DMS153 (cell line): ENCODE data around the gene METTL16.
"Not testable (repeated sequence)": the region's sequence is repeated elsewhere in the genome, so short reads cannot be mapped to it uniquely, and the experiment has no call there.

Experiments used
- DNase-seq: peaks from one replicate; lab custom pipeline; 2025; lab: John Stamatoyannopoulos, UW

The METTL16 gene

DNA sequence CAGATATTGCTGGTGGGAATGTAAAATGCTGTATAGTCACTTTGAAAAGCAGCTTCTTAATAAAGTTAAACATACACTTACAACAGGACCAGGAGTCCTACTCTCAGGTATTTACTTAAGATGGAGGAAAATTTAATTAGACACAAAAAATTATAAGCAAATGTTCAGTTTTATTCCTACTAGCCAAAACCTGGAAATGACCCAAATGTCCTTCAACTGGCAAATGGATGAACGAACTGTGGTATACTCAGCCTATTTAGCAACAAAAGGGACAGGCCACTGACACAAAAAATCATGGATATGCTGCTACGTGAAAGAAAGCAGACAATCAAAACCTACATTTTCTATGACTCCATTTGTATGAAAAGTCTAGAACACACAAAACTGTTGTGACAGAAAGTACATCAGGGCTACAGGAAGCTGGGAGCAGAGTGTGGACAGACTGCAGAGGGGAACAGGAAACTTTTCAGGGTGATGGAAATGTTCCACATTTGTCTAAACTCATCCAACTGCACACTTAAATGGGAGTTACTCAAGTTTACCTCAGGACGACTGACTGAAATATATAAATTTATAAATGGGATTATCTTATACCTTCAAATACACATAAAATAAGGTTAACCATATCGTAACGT is 61.6 kb downstream of the METTL16 start:
- no peak for DNase-seq

DNA sequence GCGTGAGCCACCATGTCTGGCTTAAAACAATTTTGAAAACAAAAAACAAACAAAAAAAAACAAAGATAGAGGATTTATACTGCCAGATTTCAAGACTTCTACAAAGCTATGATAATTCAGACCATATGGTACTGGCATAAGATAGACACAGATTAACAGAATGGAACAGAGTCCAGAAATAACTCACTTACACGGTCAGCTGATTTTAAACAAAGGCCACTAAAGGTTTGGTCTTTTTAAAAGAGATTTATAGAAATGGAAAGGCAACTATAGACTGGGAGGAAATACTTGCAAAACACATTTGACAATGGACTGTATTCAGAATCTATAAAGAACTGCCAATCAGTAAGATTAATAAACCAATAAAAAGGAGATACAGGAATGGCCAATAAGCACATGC is 62.2 kb downstream of the METTL16 start:
- no peak for DNase-seq

DNA sequence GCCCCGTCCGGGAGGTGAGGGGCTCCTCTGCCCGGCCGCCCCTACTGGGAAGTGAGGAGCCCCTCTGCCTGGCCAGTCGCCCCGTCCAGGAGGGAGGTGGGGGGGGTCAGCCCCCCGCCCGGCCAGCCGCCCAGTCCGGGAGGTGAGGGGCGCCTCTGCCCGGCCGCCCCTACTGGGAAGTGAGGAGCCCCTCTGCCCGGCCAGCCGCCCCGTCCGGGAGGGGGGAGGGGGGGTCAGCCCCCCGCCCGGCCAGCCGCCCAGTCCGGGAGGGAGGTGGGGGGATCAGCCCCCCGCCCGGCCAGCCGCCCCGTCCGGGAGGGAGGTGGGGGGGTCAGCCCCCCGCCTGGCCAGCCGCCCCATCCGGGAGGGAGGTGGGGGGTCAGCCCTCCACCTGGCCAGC is 64.2 kb downstream of the METTL16 start:
- DNase-seq, result not testable (repeated sequence)

DNA sequence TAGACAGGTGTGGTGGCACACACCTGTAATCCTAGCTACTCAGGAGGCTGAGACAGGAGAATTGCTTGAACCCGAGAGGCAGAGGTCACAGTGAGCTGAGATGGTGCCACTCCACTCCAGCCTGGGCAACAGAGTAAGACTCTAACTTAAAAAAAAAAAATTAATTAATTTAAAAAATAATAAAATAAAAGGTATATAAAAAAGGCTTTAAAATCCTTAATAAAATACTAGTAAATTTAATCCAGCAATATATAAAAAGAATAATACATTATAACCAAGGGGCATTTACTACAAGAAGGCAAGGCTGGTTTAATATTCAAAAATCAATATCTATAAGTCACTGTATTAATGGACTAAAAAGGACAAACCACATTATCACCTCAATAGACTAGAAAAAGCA is 66.0 kb downstream of the METTL16 start:
- no peak for DNase-seq

DNA sequence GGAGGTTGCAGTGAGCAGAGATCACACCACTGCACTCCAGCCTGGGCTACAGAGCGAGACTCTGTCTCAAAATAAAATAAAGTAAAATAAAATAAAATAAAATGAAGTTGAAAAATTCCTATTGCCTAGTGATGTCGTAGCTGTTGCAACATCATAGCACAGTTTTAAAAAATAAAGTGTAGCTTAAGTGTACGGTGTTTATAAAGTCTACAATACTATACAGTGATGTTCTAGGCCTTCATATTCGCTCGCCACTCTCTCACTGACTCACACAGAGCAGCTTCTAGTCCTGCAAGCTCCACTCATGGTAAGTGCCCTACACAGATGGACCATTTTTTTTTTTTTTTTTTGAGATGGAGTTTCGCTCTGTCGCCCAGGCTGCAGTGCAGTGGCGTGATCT is 67.3 kb downstream of the METTL16 start:
- DNase-seq, result no peak

DNA sequence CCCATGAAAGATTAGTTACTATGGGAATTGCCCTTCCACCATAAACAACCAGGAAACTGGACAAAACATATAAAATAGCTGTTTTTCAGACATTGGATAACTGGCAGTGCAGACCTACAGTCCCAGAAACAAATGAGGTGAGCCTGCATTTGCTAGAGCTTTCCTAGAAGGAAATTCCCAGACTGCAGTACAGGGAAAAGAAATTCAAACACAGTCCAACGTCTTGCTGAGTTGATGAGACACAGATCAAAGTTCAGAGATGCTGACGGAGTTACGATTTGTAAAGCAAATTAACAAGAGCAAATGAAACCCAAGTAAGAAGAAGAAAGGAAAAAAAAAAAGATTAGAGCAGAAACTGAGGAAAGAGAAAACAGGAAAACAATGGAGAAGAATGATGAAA is 69.5 kb downstream of the METTL16 start:
- no peak for DNase-seq

DNA sequence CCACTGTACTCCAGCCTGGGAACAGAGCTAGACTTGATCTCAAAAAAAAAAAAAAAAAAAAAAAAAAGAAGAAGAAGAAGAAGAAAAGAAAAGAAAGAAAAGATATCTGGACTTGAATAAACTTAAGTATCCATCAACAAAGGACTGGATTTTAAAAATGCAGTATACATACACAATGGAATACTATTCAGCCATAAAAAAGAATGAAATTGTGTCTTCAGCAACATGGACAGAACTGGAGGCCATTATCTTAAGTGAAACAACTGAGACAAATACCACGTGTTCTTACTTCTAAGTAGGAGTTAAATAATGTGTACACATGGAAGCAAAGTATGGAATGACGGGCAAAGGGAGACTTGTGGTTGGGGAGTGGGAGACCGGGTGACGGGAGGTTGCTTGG is 70.8 kb downstream of the METTL16 start:
- DNase-seq, result no peak

DNA sequence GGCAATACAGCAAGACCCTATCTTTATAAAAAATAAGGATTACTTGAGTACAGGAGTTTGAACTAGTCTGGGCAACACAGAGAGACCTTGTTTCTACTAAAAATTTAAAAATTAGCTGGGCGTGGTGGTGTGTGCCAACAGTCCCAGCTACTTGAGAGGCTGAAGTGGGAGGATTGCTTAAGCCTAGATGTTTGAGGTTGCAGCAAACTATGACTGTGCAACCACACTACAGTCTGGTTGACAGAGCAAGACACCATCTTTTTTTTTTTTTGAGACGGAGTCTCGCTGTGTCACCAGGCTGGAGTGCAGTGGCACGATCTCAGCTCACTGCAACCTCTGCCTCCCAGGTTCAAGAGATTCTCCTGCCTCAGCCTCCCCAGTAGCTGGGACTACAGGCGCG is 71.7 kb downstream of the METTL16 start:
- not testable (repeated sequence) for DNase-seq

DNA sequence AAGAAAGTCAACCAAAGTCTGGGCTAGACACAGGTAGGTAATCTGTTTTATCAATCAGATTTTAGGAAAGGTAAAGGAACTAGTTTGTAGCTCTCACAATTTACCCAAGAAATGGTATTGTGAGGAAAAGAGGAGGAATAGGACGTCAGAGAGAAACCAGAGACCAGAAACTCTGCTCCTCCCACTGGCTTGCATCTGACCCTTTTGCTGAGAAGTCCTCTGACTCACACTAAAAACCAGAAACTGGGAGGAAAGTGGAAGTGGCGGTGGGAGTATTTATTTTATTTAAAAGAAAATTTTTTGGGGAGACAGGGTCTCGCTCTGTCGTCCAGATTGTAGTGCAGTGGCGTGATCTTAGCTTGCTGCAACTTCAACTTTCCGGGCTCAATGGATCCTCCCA is 72.9 kb downstream of the METTL16 start:
- DNase-seq, result no peak

DNA sequence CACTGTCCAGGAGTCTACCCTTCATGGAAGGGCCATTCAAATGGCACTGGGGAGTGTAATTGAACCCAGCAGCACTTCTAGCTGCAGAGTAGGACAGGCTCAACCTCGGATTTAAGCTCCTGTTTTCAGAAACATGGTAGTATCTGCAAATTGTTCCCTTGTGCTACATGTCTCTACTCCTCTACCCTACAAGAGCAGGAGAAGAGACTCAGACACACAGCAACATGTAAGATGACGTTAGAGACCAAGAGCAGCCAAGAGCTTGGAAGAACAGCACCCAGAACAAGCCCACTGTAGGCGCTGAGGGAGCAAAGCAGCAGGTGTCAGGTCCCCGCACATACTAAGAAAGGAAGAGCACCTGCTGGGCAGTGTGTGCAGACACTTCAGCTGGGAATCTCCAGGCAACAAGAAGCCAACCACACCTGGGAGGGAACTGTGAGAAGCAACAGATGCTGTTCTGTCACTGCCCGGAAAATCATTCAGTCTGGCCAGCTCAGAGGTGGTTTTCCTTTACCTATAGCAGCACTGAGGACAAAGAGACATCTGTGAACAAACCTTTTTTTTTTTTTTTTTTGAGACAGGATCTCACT is 75.3 kb downstream of the METTL16 start:
- DNase-seq, result peak; percentile 69

DNA sequence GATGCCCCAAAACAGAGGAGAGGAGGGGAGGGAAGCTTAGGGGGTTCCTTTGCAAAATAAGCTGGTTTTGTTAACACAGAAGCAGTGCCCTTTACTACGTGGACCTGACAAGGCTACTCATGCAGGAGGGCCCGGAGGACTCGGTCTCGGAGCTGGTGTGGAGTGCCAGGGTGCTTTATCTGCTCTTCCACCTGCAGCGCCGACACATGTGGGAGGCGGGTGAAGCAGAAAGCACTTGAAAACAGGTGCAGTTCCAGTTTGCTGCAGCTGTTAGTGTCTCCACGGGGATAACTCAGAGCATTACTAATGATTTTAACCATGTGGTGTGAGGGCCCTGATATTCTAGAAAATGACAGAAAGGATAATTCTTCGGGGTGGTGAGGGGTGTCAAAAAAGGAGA is 75.8 kb downstream of the METTL16 start:
- peak; percentile 54 for DNase-seq

DNA sequence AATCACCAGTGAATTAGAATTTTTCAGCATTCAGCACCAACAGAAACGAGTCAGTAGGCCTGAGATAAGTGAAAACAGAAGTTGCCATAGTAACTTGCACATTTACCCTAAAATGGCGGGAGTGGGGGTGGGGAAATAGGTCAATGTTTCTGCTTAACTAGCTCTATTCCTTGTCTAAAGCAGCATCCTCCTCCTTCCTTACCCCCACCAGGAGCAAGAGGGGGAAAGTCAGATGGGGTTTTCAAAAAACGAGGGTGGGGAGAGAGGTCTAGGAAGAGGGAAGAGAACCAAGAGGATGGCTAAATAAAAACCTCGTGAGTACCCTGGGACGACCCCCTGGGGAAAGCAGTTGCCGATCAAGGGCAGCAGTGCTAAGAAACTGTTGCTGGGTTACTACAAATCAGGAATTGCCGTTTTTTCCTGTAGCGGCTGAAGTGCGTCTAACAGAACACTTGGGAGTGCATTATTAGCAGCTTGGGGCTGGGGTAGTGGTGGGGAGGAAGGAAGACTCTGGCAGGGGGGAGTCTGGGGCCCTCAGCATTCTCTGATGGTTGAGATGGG is 76.4 kb downstream of the METTL16 start:
- no peak for DNase-seq

DNA sequence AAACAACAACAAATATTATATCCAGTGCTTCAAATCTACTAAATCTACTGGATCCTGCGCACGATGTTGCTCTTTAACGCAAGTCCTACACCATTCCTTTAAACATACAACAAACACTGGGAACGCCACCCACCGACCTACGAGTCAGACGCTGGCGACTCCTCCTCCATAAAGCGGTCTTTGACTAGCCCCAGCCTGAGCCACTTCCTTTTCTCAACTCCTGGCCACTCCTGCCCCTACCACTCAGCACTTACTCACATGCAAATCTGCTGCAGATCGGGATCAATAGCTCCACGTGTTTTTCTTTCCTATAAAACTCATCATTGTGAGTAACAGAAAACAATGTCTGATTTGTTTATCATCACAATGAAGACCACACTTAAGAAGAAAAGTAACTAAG is 78.0 kb downstream of the METTL16 start:
- DNase-seq, result no peak

DNA sequence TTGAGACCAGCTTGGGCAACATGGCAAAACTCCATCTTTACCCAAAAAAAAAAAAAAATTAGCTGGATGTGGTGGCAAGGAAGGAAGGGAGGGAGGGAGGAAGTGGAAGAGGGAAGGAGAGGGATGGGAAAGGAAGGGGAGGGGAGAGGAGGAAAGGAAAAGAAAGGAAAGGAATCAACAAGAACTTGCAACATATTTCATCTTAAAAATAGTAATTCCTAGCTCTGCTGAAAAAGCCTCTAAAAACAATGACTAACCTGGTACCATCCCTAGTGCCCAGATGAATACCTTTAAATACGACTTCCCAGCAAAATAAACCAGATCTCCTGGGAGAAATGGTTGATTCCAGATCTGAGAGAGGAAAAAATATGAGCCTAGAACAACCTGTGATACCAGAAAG is 83.8 kb downstream of the METTL16 start:
- no peak for DNase-seq

DNA sequence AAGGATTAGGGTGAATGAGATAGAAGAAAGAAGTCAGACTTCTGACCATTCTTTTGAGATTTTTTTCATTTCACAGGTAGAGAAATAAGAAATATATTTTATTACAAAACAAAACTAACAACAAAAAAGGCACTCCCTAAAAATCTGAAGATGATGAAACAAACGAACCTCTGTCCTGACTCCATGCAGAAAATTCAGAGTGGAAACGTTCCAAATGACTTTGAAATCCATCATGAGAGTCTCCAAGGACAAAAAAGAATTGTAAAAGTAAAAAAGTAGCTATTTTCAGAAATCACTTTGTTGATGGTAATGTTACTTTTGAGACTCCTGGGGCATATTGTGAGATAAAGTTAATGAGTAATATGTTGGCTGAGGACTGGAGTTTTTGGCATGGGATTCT is 84.5 kb downstream of the METTL16 start:
- DNase-seq, result no peak

DNA sequence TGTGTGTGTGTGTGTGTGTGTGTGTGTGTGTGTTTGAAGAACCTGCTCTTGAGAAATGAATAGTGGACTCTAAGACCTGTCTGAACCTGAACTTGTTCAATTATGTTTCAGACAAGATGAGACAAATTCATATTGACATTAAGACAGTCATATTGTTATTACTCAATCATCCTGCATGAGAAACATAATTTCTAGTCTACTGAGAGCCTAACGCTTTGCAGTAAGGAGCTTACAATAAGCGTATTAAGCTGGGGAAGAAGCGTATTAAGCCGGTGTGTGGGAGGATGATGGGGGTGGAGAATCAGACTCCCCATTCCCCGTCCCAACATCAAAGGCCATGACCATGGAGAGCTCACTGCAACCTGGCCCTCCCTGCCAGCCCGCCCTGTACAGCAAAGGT is 88.4 kb downstream of the METTL16 start:
- DNase-seq, result no peak

DNA sequence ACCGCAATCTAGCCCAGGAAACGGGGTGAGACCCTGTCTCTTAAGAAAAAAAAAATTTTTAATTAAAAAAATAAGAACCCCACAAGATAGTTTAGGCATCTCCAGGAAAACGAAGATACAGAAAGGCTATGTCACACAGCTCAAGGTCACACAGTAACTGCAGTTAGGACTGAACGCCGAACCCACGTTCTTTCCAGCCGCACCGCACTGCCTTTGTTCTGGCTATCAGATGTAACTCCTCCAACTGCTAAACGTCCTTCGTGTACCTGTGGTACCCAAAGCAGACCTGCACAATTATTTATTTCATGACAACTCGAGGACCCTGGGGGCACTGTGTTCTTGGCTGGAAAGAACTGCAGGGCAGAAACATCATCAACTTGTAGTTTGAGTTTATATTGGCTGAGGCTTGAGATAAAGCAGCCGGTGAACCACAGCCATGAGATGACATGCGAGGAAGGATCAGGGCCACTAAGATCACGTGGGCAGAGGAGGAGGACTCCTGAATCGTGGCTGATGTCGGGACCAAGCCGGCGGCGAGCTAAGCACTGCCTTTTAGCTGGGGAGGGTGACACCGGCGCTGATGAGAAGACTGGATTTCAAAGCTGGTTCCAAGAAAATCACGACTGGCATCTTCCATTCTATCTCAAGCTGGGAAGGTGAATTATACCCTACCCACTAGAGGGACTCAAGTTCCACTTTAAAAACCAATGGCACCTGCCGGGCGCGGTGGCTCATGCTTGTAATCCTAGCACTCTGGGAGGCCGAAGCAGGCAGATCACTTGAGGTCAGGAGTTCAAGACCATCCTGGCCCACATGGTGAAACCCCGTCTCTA is 90.2 kb downstream of the METTL16 start:
- no peak for DNase-seq

DNA sequence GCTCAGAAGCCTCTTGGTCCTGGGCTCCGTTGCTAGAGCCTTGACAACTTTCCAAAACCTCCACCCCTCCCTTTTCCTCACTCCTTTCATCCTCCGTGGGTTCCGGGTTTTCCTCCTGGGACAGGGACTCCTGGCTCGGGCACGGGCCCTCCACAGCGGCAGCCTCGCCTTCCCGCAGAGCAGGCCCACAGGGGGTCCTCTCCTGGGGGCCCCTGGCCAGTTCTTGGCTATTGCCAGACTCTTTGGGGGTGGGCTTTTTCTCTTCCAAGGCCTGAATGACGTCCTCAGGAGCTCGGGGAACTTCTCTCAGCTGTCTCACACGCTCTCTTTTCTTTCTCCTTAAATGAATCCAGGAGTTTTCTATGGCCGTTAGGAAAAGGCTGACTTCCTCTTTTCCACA is 91.5 kb downstream of the METTL16 start:
- no peak for DNase-seq

DNA sequence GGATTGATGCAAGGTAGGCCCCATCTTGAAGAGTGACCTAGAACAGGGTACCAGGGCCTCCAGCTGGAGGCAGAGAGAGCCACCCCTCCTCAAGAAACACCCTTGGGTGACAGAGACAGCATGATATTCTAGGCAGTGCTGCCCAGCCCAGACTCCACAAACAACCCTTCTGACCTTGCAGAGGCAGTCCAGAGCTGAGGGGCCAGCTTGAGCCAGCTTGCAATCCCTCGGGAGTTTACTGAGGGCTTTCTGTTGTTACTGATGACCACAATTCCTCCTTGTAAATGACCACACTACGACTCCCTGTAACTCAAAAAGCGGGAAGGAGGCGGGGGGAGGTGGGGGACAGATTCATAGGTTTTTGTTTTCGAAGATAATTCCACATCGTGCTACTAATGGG is 92.2 kb downstream of the METTL16 start:
- no peak for DNase-seq

DNA sequence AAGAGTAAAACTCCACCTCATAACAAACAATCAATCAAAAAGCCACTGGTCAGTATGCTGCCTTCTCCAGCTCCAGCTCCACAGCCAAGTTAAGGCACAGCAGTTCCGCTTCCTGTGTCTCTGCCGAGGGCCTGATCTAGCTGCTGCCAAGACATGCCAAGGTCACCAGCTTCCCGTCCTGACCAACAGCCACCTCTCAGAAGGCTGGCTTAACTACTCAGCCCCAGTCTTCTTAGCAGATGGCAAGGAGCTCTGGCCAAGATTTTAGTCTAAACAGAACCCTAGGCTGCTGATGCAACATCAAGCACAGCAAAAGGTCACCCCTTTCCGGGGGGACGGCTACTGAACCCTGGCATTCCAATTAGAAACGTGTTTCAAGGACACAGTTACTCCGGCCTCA is 93.1 kb downstream of the METTL16 start:
- DNase-seq, result no peak

DNA sequence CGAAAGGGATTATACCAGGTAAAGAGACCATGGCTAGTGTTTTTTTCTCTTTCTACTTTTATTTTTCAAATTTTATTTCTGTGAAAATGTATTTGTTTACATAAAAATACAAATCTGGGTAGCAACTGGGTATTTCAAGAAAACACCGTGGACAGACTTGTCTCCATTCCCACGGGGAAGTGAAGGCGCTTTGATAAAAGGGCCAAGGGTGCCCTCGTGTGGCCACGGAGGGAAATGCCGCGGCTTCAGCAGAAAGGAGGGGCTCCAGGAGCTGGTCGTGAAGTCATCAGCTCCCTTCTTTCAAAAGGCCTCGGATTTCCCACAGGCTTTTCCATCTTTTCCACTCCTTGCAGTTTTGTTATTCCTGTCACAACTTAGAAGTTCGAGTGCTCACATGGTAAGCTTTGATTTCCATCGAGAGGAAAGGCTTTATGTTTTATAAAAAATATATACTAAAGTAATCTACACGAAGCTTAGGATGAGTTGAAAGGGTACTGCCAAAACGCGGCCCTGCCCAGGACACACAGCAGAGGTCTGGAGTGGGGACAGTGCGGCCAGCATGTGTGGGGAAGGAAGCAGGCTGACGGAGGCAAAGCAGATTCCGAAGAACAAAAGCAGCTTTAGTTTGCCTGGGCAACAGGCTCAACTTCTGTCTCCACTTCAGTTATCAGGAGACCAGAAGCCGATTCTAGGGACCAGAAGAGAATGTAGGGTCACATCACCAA is 95.5 kb downstream of the METTL16 start:
- peak; percentile 39 for DNase-seq

DNA sequence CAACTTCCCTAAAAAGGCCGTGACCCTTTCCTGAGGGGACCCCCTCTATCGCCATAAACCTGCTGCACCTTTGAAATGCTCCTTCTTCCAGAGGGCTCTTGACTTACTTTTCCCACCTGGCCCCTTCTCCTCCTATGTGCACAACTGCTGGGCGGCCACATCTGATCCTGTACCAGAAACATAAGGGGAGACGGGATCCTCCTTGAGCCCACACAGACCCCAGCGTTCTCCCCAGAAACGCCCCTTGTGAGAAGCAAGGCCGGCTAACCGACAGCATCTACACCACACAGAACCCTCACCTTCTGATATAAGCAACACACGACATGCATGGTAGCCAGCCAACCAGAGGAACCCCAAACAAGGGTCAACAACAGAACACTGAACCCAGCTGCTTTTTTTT is 96.6 kb downstream of the METTL16 start:
- DNase-seq, result no peak
